ENCODE measurements around the gene FBXO45.
"Not testable (repeated sequence)": the region's sequence is repeated elsewhere in the genome, so short reads cannot be mapped to it uniquely, and the experiment has no call there.

FBXO45 gene

DNA sequence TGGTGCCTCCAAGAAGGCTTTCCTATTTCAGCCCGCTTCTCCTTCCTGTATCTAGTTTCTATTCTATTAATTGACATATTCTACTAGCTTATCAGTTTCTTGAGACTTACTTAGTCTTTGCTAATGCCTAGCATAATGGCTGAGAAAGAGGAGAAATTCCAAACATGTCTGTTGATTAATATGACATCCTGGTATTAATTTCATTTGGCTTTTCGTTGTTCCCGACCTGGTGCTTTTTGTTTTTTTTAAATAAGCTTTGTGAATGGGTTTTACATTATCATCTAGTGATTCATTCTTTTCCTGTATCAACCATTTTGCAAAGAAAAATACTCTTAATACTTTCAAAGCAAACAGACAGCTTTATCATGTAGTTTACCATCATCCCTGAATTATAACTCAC lies 13.2 kb upstream of the FBXO45 start:
- no peak for DNase-seq (ENCODE audit: extremely low spot score)
- ChIA-PET POLR2A (no interaction called here), CTCF (interaction anchor here (0.9 to 3.4 kb wide), 7 partner anchors 8 to 302 kb away, joined by 3 to 16 read pairs (median 5); no protein-coding TSS in a partner anchor)
- TF ChIP-seq, protein P1, sequence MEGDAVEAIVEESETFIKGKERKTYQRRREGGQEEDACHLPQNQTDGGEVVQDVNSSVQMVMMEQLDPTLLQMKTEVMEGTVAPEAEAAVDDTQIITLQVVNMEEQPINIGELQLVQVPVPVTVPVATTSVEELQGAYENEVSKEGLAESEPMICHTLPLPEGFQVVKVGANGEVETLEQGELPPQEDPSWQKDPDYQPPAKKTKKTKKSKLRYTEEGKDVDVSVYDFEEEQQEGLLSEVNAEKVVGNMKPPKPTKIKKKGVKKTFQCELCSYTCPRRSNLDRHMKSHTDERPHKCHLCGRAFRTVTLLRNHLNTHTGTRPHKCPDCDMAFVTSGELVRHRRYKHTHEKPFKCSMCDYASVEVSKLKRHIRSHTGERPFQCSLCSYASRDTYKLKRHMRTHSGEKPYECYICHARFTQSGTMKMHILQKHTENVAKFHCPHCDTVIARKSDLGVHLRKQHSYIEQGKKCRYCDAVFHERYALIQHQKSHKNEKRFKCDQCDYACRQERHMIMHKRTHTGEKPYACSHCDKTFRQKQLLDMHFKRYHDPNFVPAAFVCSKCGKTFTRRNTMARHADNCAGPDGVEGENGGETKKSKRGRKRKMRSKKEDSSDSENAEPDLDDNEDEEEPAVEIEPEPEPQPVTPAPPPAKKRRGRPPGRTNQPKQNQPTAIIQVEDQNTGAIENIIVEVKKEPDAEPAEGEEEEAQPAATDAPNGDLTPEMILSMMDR (IDR thresholded peaks at IDR 0.05; ENCODE audit: control extremely low read depth, extremely low read depth, low read depth, missing control alignments): no peak

- no peak for DNase-seq (ENCODE audit: extremely low spot score)
- ChIA-PET POLR2A (no interaction called here), CTCF (interaction anchor here (1.6 to 3.4 kb wide), 3 partner anchors 11 to 28 kb away, joined by 5 to 16 read pairs (median 6); partner anchors contain the start of genes FBXO45 and WDR53)
- TF ChIP-seq, protein P1 (IDR thresholded peaks at IDR 0.05; ENCODE audit: control extremely low read depth, extremely low read depth, low read depth, missing control alignments): no peak
Observed at GRCh38 chr3:196557236-196557635, 11.2 kb upstream of the FBXO45 start.

- ChIA-PET POLR2A (no interaction called here), CTCF (interaction anchor here (2.1 kb wide), 1 partner anchor 10 kb away, joined by 6 read pairs; the partner anchor contains the start of genes FBXO45 and WDR53)
- TF ChIP-seq, protein P1 (IDR thresholded peaks at IDR 0.05; ENCODE audit: control extremely low read depth, extremely low read depth, low read depth, missing control alignments): no peak
- DNase-seq (ENCODE audit: extremely low spot score): no peak
Observed at GRCh38 chr3:196558476-196558875, 10.0 kb upstream of the FBXO45 start.

- no peak for DNase-seq (ENCODE audit: extremely low spot score)
- TF ChIP-seq, protein P1 (IDR thresholded peaks at IDR 0.05; ENCODE audit: control extremely low read depth, extremely low read depth, low read depth, missing control alignments): no peak
- ChIA-PET POLR2A (no interaction called here), CTCF (no interaction called here)
Observed at GRCh38 chr3:196559826-196560225, 8.6 kb upstream of the FBXO45 start.

DNA sequence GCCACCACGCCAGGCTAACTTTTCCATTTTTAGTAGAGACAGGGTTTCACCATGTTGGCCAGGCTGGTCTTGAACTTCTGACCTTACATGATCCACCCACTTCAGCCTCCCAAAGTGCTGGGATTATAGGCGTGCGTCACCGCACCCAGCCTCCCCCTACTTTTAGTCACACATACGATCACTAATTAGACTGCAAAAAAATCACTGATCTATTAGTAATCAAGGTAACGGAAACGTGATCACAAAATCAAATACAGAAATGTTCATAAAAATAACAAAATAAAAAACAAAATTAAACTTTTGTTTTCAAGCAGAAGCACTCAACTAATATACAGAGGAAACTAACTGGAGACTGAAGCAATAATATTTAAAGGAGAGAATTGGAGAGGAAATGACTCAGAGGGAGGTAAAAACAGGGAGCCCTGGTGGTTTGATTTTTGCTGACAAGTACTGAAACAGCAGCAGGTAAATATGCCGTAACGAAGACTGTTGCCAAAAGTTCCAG lies 4.7 kb upstream of the FBXO45 start:
- ChIA-PET POLR2A (no interaction called here), CTCF (no interaction called here)
- TF ChIP-seq, protein P1 (IDR thresholded peaks at IDR 0.05; ENCODE audit: control extremely low read depth, extremely low read depth, low read depth, missing control alignments): no peak
- DNase-seq (ENCODE audit: extremely low spot score): no peak

DNA sequence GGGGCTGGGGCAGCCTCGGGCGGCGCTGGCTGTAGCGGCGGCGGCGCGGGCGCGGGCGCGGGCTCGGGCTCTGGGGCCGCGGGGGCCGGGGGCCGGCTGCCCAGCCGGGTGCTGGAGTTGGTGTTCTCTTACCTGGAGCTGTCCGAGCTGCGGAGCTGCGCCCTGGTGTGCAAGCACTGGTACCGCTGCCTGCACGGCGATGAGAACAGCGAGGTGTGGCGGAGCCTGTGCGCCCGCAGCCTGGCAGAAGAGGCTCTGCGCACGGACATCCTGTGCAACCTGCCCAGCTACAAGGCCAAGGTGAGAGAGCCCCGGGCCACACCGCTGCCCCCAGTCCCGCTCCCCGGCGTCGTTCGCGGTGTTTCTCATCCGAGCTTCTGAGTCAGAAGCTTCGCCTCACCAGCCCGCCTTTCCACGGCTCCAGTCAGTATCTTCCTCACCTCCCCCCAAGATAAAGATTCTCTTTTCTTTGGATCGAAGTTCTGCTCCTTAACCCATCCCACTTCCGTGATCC lies 600 bp downstream of the FBXO45 start:
- CTCF ChIA-PET: interaction anchor here (0.6 to 2.5 kb wide), 7 partner anchors 11 to 373 kb away, joined by 3 to 7 read pairs (median 4); partner anchors contain the start of gene NCBP2
- POLR2A ChIA-PET: interaction anchor here (0.6 kb wide), 1 partner anchor 249 kb away, joined by 3 read pairs; no protein-coding TSS in a partner anchor
- DNase-seq (ENCODE audit: extremely low spot score): peak; percentile 45
- TF ChIP-seq, protein P1 (IDR thresholded peaks at IDR 0.05; ENCODE audit: control extremely low read depth, extremely low read depth, low read depth, missing control alignments): no peak

GRCh38 chr3:196570332-196570731 lies 1.9 kb downstream of the FBXO45 start:
- CTCF ChIA-PET: interaction anchor here (1.8 kb wide), 1 partner anchor 14 kb away, joined by 5 read pairs; no protein-coding TSS in a partner anchor
- not testable (repeated sequence) for DNase-seq (ENCODE audit: extremely low spot score)
- POLR2A ChIA-PET: interaction anchor here (0.6 kb wide), 1 partner anchor 303 kb away, joined by 4 read pairs; no protein-coding TSS in a partner anchor

All from GM10248 (cell line).